G401 (cell line): Measurements from ENCODE around the gene IFI44. TPM values are rescaled to one million over a fixed set of nuclear protein-coding genes. Genes with fewer than 3 reads are reported as not detected.

Experiments
- DNase-seq: peaks from one replicate; pipeline ENCODE4 v3.0.0-alpha.2; 2015; ENCODE audit warnings: low spot score
- in situ Hi-C: cut with HindIII; loops from 2 replicates; pipeline ENCODE4 v1.10.0; 2016; ENCODE audit warnings: low sequenced_read_pairs, mixed read lengths
- total RNA-seq: library from RNA; depleted of rRNA; stranded (reverse); fragments of >200 nt; shearing (Covaris generic); gene quantifications from 2 replicates; pipeline ENCODE4 v1.2.3, GENCODE V29; 2014; rRNA removed

Gene IFI44, protein sequence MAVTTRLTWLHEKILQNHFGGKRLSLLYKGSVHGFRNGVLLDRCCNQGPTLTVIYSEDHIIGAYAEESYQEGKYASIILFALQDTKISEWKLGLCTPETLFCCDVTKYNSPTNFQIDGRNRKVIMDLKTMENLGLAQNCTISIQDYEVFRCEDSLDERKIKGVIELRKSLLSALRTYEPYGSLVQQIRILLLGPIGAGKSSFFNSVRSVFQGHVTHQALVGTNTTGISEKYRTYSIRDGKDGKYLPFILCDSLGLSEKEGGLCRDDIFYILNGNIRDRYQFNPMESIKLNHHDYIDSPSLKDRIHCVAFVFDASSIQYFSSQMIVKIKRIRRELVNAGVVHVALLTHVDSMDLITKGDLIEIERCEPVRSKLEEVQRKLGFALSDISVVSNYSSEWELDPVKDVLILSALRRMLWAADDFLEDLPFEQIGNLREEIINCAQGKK
- total RNA-seq, result not detected in 2 replicates

DNA sequence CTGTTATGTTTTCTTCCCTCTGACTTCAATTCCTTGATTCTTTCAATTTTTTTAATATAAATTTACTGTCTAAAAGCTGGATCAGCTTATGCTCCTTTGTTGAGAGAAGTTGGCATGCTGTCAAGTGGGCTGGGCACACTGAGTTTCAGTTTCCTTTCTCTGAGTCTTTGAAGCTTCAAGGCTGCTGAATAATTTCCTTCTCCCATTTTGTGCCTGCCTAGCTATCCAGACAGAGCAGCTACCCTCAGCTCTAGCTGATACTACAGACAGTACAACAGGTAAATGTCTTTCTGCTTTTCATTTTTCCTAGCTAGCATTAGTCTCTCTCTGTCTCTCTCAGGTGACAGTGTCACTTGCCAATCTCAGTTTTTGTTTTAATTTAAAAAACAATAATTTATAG is at the start of gene IFI44:
IFI44 (plus strand) TSS at position 204 of the 400 bp plus-strand sequence. CDS start 365 bp downstream, outside the sequence.
- in situ Hi-C loops, result no loop called here
- DNase-seq, result peak; percentile 26

DNA sequence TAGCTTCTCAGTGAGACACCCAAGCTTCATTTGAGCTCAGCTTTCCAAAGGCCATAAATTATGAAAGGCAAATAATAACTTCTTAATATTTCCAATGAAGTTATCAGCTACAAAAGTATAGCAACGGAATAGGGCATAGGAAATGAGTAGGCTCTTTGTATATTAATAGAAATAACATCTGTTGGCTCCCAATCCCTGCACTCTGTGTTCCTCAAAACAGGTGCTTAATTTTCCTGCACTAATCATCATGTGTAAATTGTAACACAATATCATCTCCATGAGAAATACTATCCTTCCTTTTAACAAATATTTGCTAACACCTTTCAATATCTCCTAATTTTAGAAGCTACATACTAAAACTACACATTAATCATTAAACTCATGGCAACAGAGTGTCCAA is 48.6 kb upstream of the IFI44 start:
- DNase-seq, result no peak
- in situ Hi-C loops, result no loop called here

DNA sequence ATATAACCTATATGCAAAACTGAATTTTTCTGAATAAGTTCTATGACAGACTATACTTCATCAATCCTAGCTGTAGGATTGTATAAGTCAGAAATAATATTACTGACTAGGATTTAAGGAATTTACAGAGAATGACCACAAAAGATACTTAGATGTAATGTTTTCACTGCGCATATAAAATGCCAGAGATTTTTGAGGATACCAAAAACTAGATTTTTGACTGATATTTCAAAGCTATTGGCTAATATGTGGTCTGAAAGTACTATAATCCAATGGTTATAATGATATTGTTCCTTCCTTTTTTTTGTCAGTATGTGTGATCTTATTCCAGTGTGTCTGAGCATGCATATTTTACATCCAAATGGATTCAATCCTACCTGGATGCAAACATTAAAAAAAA is 46.4 kb upstream of the IFI44 start:
- no peak for DNase-seq
- in situ Hi-C loops, result no loop called here

DNA sequence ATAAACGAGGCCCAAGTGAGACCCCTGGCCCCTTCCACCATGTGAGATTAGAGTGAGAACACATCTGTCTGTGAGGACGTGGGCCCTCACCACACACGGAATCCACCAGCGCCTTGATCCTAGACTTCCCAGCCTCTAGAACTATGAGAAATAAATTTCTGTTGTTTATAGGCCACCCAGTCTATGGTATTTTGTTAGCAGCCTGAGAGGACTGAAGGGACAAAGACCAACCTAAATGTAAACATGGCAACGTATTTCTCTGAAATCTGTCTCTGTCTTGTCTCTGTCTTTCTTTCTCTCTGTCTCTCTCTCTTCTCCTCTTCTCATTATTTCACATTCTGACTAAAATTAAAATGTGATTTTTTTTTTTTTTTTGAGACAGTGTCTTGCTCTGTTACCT is 45.0 kb upstream of the IFI44 start:
- no peak for DNase-seq
- in situ Hi-C loops, result no loop called here

DNA sequence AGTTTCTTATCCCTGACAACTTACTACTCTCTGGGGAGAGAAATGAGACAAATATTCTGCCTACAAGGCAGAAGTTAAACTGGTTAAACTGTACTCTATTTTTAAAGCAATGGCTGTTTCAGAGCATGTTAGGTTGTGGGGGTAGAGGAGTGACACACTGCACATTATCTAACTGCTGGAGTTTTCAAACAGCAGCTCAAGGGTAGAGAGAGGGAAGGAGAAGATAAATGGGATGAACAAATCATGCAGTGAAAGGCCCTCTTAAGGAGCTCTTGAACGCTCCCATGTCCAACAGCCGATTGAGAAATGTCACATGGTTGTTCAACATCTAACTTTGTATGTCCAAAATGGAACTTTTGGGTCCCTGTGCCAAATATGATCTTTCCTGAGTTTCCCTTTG is 43.4 kb upstream of the IFI44 start:
- DNase-seq, result no peak
- in situ Hi-C loops, result no loop called here

DNA sequence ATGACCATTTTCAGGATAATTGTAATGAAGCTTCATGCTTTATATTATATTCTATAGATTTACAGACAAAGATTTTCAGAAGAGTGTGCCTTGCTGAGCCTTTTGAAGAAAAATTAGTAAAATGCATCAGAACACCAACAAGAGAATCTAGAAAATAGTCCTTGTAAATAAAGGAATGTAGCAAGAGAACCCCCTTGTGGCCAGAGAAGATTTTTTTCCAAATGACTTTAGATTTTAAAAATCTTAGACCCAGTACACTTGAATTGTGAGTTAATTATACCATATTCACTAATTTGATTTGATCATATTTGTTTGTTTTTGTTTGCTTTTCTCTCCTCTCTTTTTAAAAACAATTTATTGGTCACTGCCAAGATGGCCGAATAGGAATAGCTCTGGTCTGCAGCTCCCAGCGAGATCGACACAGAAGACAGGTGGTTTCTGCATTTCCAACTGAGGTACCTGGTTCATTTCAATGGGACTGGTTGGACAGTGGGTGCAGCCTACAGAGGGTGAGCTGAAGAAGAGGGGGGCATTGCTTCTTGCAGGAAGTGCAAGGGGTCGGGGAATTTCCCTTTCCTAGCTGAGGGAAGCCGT is 42.2 kb upstream of the IFI44 start:
- no peak for DNase-seq
- in situ Hi-C loops, result no loop called here

DNA sequence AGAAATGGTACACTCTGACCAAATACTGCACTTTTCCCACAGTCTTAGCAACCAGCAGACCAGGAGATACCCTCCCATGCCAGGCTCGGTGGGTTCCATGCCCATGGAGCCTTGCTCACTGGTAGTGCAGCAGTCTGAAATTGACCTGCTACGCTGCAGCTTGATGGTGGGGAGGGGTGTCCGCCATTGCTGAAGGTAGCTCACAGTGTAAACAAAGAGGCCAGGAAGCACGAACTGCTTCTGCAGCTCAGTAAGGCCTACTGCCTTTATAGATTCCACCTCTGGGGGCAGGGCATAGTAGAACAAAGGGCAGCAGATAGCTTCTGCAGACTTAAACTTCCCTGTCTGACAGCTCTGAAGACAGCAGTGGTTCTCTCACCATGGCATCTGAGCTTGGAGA is 41.7 kb upstream of the IFI44 start:
- no peak for DNase-seq
- in situ Hi-C loops, result no loop called here

DNA sequence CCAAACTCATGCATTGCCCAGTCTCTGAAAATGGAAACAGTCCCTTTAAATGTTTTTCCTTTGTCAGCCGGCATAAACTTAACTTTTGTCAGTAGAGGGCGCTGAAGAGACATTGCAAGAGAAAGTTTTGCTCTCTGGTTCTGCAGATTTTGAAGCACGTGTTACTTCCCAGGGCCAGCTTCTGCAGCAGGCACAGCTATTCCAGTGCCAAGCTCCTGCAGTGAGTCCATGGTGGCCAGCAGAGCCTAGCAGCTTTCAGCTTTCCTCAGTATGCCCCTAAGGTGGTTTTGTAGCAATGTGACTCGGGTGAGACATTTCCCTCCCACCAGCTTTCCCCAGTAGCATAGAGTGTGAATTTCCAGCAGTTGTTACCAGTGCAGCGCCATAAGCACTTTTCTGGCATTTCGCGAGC is 32.0 kb upstream of the IFI44 start:
- DNase-seq, result peak; percentile 47
- in situ Hi-C loops, result no loop called here

DNA sequence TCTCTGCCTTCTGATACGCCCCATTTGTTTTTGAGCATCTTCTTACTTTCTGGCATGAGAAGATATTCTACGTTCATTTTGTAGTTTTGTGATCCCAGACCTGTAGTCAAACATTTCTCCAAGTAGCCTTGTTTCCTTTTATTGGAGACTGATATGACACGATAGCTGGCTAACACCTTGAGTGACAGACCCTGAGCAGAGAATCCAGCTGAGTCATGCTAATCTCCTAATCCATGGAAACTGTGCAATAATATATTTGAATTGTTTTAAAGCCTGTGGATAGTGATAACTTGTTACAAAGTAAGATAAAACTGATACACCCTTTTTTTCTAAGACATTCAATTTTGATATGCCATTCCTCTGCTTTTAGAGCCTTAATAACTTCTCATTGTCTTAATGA is 30.6 kb upstream of the IFI44 start:
- in situ Hi-C loops, result no loop called here
- no peak for DNase-seq

DNA sequence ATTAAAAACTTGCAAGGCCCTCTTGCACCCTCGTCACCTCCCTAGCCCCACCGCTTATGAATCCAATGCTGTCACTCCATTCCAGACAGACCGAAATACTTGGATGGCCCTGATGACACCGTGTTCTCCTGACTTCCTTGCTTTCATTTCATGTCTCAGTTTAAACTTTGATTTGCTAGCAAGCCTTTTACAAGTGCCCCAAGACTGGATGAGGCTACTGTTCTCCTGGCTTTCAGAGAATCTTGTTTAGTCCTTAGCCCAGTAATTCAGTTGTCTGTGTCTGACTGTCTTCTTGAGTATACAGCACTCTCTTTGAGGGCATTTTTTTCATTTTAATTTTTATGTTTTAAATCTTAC is 30.2 kb upstream of the IFI44 start:
- DNase-seq, result peak; percentile 7
- in situ Hi-C loops, result no loop called here

DNA sequence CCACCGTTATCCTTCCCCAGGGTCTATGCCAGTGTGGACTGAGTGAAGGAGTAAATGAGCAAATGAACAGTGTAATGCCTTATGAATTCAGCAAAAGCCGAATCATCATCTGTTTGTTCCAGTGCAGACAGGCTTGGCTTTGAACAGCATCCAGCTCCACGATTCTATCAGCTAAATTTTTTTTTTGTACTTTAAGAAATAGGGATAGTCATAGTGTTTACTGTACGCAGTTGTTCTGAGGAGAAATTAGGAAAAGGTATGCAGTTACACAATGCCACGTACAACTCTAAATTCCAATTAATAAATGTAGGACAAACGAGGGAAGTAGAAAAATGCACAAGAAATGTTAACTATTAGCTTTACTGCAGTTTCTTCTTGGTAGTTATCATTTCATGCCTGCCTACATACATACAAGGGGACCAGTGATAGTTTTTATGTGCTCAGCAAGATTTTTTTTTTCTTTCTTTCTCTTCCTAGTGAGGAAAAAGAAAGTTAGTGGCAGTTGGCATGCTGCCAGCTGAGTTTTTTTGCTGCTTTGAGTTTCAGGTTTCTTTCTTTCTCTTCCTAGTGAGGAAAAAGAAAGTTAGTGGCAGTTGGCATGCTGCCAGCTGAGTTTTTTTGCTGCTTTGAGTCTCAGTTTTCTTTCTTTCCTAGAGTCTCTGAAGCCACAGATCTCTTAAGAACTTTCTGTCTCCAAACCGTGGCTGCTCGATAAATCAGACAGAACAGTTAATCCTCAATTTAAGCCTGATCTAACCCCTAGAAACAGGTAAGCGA is 29.6 kb upstream of the IFI44 start, which contains the start of gene IFI44L:
IFI44L (plus strand) TSS at position 646 of the 777 bp plus-strand sequence. CDS start 7,468 bp downstream, outside the sequence.
- in situ Hi-C loops, result no loop called here
- no peak for DNase-seq

DNA sequence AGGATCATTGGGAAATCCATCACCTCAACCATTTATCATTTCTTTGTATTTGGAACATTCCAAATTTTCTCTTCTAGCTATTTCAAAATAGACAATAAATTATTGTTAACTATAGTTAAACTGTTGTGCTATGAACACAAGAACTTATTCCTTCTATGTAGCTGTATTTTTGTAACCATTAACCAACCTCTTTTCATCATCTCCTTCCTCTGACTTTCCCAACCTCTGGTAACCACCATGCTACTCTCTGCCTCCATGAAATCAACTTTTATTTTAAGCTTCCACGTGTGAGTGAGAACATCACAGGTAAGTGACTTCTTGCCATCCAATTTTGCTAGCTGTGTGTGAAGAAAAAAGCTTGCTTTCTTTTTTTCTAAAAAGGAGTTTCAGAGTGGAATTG is 29.0 kb upstream of the IFI44 start:
- DNase-seq, result no peak
- in situ Hi-C loops, result no loop called here

DNA sequence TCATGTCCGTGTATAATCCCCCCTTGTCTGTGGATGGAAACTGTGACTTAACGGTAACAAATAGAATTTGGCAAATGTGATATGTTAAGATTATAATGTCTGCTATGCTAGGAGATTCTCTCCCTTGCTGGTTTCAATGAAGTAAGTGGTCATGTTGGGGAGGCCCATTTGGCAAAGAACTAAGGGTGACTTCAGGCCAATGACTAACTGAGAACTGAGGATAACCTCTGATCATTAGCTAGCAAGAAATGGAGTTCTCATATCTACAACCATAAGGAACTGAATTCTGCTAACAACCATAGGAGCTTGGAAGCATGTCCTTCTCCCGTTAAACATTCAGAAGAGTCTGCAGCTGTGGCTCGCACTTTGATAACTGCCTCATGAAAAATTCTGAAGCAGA is 27.1 kb upstream of the IFI44 start:
- DNase-seq, result no peak
- in situ Hi-C loops, result no loop called here

DNA sequence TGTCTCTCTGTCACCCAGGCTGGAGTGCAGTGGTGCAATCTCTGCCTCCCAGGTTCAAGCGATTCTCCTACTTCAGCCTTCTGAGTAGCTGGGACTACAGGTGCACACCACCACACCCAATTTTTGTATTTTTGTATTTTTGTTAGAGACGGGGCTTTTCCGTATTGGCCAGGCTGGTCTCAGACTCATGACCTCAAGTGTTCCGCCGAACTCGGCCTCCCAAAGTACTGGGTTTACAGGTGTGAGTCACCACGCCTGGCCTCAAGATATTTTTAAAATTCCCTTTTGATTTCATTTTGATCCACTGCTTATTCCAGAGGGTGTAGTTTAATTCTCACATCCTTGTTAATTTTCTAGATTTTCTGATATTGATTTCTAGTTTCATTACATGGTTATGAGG is 25.6 kb upstream of the IFI44 start:
- DNase-seq, result no peak
- in situ Hi-C loops, result no loop called here

DNA sequence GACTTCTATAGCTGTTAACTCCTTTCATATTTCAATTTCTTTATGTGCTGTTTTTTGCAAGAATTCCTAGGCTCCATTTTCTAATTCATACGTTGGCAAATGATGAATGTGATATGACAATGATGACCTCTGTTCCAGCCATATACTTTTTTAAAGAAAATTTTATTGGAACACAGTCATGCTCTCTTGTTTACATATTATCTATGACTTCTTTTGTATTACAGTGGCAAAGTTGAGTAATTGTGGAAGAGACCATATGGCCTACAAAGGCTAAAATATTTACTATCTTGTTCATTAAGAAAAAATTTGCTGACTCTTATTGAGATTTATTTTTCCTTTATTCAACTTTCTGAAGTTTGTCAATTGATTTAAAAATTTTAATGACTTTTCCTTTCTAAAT is 22.3 kb upstream of the IFI44 start:
- in situ Hi-C loops, result no loop called here

DNA sequence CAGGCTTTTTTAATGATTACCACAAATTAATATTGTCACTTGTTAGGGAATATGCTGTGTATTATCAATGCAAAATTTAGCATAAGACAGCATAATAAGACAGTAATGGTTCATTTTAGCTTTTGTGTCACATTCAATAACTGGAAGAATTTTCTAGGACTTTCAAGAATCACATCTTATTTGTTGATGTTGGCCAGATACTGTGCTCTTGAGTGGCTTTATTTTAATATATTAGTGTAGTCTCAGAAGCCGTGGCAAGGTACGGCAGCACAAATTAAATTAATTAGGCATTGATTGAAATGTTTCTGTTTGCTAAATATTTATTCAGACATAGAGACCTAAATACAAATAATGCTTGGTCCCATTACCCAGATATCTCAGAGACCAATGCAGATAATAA is 19.0 kb upstream of the IFI44 start:
- in situ Hi-C loops, result no loop called here
- no peak for DNase-seq

More for the DNA sequence above, 22.3 kb upstream of the IFI44 start:
- DNase-seq, result no peak

DNA sequence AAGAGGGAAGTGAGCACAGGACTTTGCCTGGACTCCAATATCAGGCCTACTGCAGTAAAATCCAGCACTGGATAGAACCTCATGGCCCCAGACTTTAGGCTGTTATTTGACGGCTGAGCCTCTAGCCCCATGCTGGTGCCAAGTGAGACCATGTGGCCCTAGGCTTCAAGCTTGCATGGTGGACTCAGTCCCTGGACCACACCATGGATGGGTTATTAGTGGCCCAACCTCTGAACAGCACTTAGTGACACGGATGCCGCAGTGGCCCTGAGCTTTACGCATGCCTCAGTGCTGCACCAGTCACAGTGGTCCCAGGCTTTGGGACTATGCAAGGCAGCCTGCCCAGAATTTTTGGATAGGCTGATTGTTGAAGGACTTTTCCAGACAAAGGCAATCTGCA is 16.4 kb upstream of the IFI44 start:
- DNase-seq, result no peak
- in situ Hi-C loops, result no loop called here

DNA sequence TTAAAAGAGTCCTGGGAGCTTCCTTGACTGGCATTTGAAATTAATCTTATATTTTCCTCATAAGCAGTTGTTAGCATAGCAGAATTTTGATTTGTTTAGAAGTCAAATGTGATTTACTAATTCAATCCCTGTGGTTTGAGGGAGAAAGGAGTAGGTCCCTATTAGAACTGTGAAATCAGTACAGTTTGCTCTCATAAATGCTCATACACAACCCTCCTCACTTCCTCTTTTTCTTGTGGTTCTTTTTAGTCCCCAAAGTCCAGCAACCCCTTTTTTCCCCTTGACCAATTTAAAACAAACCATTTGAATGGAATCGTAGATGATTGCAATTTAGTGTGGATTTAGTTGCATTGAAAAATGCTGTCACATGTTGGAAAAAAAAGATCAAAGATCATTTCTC is 9.2 kb upstream of the IFI44 start:
- no peak for DNase-seq
- in situ Hi-C loops, result no loop called here

DNA sequence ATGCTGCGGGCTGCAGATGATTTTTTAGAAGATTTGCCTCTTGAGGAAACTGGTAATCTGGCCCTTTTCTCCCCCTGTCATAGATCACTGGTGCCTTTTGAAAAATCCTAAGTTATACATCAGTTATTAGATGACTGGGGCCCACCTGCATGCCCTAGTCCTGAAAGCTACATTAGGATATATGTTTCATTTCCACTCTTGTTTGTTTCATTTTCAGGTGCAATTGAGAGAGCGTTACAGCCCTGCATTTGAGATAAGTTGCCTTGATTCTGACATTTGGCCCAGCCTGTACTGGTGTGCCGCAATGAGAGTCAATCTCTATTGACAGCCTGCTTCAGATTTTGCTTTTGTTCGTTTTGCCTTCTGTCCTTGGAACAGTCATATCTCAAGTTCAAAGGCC is 8.1 kb upstream of the IFI44 start:
- no peak for DNase-seq
- in situ Hi-C loops, result no loop called here

DNA sequence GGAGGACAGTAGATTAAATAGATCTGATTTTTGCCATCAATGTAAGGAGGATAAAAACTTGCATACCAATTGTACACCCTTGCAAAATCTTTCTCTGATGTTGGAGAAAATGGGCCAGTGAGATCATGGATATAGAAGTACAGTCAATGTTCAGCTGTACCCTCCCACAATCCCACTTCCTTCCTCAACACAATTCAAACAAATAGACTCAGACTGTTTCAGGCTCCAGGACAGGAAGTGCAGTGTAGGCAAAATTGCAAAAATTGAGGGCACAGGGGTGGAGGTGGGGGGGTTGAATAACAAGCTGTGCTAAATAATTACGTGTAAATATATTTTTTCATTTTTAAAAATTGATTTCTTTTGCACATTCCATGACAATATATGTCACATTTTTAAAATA is 3.9 kb upstream of the IFI44 start:
- in situ Hi-C loops, result no loop called here

More for the DNA sequence above, 3.9 kb upstream of the IFI44 start:
- DNase-seq, result no peak
